NCI-H187 treated with DMSO at 0.1 percent for 48 hours (cell line): ENCODE results near the gene UCHL3.
"Not testable (repeated sequence)": the region's sequence is repeated elsewhere in the genome, so short reads cannot be mapped to it uniquely, and the experiment has no call there.

ENCODE experiments used
- DNase-seq: peaks from one replicate; lab custom pipeline; 2025; lab: John Stamatoyannopoulos, UW

The UCHL3 gene

GRCh38 chr13:75549262-75550158, at the start of gene UCHL3:
UCHL3 (plus strand) TSS chr13:75549791; CDS start chr13:75549821, 30 bp downstream.
- DNase-seq, result peak; percentile 81

DNA sequence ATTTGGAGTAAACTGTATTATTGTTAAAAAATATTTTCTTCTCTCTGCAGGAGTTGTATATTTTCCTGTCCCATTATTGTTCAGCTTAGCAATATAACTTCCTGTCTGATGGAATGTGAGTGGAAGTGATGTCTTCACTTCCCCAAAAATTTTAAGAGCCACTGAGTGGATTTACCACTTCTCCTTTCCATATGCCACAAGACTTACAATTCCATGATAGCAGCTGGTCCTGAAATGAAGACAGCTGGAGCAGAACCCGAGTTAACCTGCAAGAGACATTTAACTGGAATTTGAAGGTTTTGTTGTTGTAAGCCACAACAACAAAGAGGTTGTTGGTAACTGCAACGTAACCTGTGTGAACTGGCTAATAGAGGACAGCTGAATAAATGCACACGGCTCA, 44.3 kb upstream of the UCHL3 start:
- no peak for DNase-seq

DNA sequence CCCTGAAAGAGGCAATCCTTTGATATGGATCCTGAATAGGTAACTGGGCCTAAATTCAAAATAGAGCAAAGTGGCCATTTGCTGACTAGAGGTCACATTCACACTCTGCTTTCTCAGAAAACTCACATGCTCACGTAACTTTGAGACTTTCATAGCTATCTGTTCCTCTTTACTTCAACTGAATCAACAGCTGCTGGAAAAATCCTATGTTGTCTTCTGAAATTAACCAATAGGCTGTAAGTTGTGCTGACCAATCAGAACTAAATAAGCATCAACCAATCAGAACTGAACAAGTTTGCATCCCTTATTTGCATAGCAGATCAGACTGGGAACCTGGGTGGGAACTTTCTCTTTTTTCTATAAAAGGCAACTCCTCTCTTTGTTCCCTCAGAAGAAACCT, 43.6 kb upstream of the UCHL3 start:
- no peak for DNase-seq

DNA sequence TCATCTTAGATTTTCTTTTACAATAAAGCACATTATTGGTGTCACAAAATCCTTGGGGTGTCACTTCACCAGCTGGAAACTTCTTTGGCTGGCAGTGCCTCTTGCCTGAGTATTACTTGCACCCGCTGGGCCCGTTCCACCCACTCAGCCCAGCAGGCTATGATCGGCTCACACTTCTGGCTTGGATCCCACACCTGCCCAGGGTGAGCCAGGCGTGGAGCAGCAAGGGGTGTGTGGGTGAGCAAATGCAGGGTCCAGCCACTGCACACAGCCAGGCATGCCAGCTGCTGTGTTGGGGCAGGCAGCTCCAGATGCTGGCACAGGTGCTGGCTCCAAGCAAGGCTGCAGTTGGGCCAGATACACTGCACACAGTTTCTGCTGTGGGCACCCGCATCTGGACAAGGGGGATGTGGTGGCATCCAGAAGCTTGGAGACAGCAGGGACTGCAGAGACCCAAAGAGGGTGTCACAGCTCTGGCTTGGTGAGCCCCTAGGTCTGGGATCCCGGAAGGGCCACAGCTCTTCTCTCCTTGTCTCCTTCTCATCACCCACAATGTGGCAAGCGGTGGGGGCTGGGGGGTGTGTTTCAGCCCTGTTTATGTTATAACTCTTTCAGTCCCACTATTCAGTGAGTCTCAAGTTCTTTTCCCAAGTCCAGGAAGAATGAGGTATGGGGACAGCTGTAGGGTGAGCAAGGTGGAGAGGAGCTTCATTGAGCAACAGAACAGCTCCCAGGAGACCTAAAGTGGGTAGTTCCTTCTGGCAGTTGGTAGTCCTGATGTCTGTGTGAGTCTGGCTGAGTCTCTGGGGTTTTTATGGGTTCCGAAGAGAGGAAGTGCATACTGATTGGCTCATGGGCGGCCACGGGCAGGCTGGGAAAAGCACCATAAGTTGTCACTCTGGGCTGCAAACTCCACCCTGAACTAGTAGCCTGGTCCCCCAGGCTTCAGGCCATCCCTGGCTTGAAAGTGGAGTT, 42.3 kb upstream of the UCHL3 start:
- DNase-seq, result no peak

DNA sequence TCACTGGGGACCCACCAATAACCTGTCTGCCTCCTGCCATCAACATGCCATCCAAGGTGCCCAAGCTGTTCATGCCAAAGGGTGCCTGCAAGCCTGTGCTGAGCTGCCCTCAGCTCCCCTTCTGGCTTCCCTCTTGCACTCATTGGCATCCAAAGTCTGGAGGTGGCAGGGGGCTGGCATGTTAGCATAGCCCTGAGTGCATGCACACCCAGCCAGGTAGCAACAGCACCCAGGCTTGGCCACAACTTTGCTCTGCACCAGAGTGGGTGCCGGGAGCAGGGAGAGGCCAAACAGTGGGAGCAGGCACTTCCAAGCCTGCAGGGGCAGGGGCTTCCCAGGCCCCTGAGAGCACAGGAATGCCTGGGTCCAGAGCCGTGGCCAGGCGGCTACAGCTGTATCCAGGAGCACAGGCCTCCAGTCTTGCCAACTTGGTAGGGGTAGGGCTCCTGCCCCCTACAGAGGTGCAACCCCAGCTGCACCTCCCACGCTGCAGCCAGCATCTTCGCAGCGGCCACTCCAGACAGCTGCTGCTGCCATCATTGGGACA, 41.5 kb upstream of the UCHL3 start:
- no peak for DNase-seq

DNA sequence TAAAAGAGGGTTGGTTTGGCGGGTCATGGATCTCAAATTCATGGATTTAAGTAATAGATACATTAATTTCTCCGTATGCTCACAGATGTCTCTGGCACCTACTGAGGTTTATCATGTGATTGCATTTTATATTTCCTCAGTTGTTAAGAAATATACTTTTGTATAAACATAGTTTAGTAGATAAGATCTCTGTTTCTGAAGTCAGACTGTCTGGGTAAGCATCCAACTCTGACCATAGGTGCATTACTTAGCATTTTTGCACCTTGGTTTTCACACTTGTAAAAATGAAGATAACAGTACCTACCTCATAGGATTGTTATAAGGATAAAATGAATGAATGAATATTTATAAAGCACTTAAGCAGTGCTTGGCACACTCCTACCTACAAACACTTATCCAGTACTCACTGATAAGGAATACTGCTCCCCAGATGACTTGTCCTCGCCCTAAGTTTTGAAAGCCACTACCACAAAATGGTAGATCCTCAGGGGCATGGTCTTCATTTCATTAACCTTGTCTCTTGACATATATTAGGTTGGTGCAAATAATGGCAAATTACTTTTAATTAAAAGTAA, 38.5 kb upstream of the UCHL3 start:
- no peak for DNase-seq

- DNase-seq, result no peak
Measured at GRCh38 chr13:75512253-75512652, 37.3 kb upstream of the UCHL3 start.

DNA sequence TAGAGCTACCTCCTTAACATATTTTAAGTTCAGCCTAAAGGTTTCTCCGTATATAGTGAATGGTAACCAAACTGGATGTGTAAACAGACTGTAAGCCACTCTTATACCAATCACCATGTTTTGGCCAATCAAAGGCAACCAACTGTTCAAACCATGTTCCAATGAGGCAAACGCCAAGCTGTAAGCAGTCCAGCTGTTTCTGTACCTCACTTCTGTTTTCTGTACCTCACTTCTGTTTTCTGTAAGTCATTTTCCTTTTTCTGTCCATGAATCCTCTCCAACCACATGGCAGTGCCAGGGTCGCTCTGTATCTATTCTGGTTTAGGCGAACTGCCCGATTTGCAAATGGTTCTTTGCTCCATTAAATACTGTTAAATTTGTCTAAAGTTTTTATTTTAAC, 36.3 kb upstream of the UCHL3 start:
- DNase-seq, result no peak

GRCh38 chr13:75514080-75514995, 35.3 kb upstream of the UCHL3 start:
- no peak for DNase-seq

GRCh38 chr13:75518439-75519088, 31.0 kb upstream of the UCHL3 start:
- DNase-seq, result no peak

GRCh38 chr13:75521956-75522355, 27.6 kb upstream of the UCHL3 start:
- no peak for DNase-seq

GRCh38 chr13:75530549-75530961, 19.0 kb upstream of the UCHL3 start:
- no peak for DNase-seq

DNA sequence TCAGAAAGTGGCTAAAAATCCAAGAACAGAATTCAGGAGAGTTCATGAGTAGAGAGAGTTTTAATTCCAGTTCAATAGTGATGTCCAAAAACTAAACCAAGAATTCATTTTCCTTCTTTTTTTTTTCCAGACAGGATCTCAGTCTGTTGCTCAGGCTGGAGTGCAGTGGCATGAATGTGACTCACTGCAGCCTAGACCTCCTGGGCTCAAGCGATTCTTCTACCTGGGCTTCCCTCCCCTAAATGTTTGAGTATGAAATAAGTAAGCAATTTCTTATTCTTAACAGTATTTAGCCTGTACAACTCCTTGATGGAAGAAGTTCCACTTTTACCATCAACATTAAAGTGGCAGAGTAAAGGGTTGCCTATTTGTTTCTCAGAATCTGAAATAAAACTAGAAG, 15.7 kb upstream of the UCHL3 start:
- DNase-seq, result no peak

- peak; percentile 71 for DNase-seq
Measured at GRCh38 chr13:75537401-75538365, 11.9 kb upstream of the UCHL3 start, which contains the start of gene COMMD6. COMMD6 (minus strand) TSS chr13:75537841; CDS start chr13:75537805, 36 bp downstream.

DNA sequence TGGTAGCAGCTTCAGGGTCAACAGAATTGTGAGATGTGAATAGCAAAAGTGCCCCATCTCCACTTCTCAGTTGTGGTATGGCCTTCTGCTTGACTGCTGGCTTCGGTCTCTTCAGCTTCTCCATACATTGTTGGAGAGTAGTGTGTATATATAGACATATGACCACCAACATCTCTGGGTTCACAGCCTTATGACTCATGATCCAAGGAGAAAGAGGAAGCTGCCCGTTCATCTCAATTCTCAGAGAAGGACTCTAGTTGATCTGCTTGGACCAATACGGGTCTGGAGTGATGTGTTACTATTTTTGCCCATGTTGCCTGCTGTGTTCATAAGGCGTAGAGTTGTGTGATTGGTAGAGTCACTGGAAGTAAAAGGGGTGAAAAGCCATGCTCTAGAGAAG, 8.3 kb upstream of the UCHL3 start:
- DNase-seq, result no peak

- DNase-seq, result no peak
Measured at GRCh38 chr13:75541961-75542360, 7.6 kb upstream of the UCHL3 start.

- DNase-seq, result no peak
Measured at GRCh38 chr13:75544681-75545330, 4.8 kb upstream of the UCHL3 start.

GRCh38 chr13:75545386-75545785, 4.2 kb upstream of the UCHL3 start:
- not testable (repeated sequence) for DNase-seq

DNA sequence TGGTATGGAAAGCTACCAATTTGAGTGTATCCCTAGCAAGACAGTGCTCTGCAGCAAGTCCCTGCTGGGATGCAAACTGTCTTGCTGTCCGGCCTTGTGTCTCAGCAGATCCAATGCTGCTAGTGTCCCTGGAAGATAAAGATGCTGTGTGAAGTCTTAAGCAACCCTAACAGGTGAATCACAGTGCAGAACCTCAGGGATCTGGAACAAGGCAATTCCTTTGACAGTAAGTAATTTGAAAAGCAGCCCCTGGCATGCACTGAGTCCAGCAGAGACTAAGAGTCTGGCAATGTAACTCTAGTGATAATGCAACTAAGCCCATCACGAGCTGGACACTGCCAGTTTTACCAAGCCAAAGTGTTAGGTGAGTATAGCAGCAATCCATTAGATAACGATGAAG, 1.7 kb upstream of the UCHL3 start:
- DNase-seq, result no peak
